ENCODE measurements around the gene PFN2. TPM values are rescaled to one million over a fixed set of nuclear protein-coding genes. Genes with fewer than 3 reads are reported as not detected.
"Not testable (repeated sequence)": the region's sequence is repeated elsewhere in the genome, so short reads cannot be mapped to it uniquely, and the experiment has no call there.

PFN2 gene
- polyA plus RNA-seq, 1 donor = 124 TPM

DNA sequence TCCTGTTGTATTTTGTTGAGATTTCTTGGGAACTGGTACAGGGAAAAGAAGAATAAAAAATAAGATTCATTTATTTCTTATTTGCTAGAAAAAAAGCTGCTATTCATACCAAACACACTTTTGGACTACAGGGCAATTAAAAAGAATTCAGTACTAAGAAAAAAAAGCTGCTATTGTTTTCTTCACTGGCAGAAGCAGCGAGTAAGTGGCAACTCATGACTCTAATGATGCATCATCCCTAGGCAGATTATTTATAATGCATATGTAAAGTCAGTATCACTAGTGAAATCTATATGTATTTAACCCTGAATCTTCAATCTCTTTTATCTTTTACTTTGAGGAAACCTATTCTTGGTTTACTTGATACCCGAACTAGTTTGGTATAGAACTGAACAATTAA, 15.2 kb downstream of the PFN2 start:
- no peak for DNase-seq
- Histone ChIP-seq H3K9me3 (ENCODE audit: control insufficient read depth, low read depth, low read length) (no peaks in the 10 kb centered on the region), H3K4me1 (ENCODE audit: control insufficient read depth, insufficient read depth, low read length) (peaks cover 16% of the 10 kb centered on the region), H3K4me3 (ENCODE audit: low read length) (no peak overlapping the region), H3K27ac (ENCODE audit: low read length) (no peak overlapping the region), H3K36me3 (ENCODE audit: control insufficient read depth, insufficient read depth, low read length) (peaks cover 6% of the 10 kb centered on the region), H3K27me3 (ENCODE audit: control insufficient read depth, insufficient read depth, low read length) (no peaks in the 10 kb centered on the region)
- WGBS (ENCODE audit: insufficient coverage, low lambda C conversion rate) = 100% methylated on average over 1 of the region's 2 CpGs

DNA sequence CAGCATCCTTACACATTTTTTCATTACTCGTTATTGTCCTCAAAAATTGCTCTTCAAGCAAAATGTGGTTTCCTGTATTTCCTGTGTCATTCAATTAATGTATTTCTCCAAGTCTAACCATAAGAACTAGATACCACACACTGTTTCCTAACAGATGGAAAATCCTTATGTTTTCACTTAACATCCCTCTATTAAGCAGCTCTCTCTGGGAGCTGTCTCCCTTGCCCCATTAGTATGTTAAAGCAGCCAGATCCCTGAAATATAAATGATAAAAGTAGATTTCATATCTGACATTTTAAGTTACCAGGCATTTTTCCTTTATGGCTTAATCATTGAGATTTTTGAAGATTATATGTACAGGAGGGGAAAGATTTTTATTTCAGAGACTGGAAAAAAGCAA, 15.9 kb downstream of the PFN2 start:
- Histone ChIP-seq H3K9me3 (ENCODE audit: control insufficient read depth, low read depth, low read length) (no peaks in the 10 kb centered on the region), H3K4me1 (ENCODE audit: control insufficient read depth, insufficient read depth, low read length) (peaks cover 16% of the 10 kb centered on the region), H3K4me3 (ENCODE audit: low read length) (no peak overlapping the region), H3K36me3 (ENCODE audit: control insufficient read depth, insufficient read depth, low read length) (peaks cover 9% of the 10 kb centered on the region), H3K27ac (ENCODE audit: low read length) (no peak overlapping the region), H3K27me3 (ENCODE audit: control insufficient read depth, insufficient read depth, low read length) (no peaks in the 10 kb centered on the region)
- 71% methylated on average over 1 of the region's 1 CpG for WGBS (ENCODE audit: insufficient coverage, low lambda C conversion rate)
- DNase-seq = no peak

GRCh38 chr3:149949181-149949580, 21.5 kb downstream of the PFN2 start:
- DNase-seq = no peak

DNA sequence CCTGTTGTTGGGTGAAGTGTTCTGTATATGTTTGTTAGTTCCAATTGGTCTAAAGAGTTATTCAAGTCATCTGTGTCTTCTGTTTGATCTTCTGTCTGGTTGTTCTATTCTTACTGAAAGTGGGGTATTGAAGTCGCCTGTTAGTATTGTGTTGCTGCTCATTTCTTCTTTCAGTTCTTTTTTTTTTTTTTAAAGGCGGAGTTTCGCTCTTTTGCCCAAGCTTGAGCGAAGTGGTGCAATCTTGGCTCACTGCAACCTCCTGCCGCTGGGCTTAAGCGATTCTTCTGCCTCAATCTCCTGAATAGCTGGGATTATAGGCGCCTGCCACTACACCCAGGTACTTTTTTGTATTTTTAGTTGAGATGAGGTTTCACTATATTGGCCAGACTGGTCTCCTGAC, 23.5 kb downstream of the PFN2 start:
- DNase-seq = no peak
- Histone ChIP-seq H3K4me3 (ENCODE audit: low read length) (no peak overlapping the region), H3K27me3 (ENCODE audit: control insufficient read depth, insufficient read depth, low read length) (no peaks in the 10 kb centered on the region), H3K27ac (ENCODE audit: low read length) (no peak overlapping the region), H3K4me1 (ENCODE audit: control insufficient read depth, insufficient read depth, low read length) (no peaks in the 10 kb centered on the region), H3K9me3 (ENCODE audit: control insufficient read depth, low read depth, low read length) (peaks cover 3% of the 10 kb centered on the region), H3K36me3 (ENCODE audit: control insufficient read depth, insufficient read depth, low read length) (peaks cover 9% of the 10 kb centered on the region)
- no CpG with 5 or more reads among the region's 7 CpGs for WGBS (ENCODE audit: insufficient coverage, low lambda C conversion rate)

More at GRCh38 chr3:149949181-149949580, 21.5 kb downstream of the PFN2 start:
- H3K36me3 ChIP-seq (ENCODE audit: control insufficient read depth, insufficient read depth, low read length) = peaks cover 9% of the 10 kb centered on the region
- no peaks in the 10 kb centered on the region for H3K27me3 ChIP-seq (ENCODE audit: control insufficient read depth, insufficient read depth, low read length)
- no peak overlapping the region for H3K4me3 ChIP-seq (ENCODE audit: low read length)
- peaks cover 3% of the 10 kb centered on the region for H3K9me3 ChIP-seq (ENCODE audit: control insufficient read depth, low read depth, low read length)
- WGBS (ENCODE audit: insufficient coverage, low lambda C conversion rate) = no CpG with 5 or more reads among the region's 2 CpGs
- no peak overlapping the region for H3K27ac ChIP-seq (ENCODE audit: low read length)
- no peaks in the 10 kb centered on the region for H3K4me1 ChIP-seq (ENCODE audit: control insufficient read depth, insufficient read depth, low read length)

DNA sequence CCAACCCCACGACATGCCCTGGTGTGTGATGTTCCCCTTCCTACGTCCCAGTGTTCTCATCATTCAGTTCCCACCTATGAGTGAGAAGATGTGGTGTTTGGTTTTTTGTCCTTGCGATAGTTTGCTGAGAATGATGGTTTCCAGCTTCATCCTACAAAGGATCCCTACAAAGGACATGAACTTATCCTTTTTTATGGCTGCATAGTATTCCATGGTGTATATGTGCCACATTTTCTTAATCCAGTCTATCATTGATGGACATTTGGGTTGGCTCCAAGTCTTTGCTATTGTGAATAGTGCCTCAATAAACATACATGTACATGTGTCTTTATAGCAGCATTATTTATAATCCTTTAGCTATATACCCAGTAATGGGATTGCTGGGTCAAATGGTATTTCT, 26.7 kb downstream of the PFN2 start:
- DNase-seq; H3K4me1 ChIP-seq (ENCODE audit: control insufficient read depth, insufficient read depth, low read length): not testable (repeated sequence)
- no CpG with 5 or more reads among the region's 3 CpGs for WGBS (ENCODE audit: insufficient coverage, low lambda C conversion rate)

GRCh38 chr3:149942409-149942808, 28.3 kb downstream of the PFN2 start:
- no peak for DNase-seq
- H3K27ac ChIP-seq (ENCODE audit: low read length) = no peak overlapping the region
- H3K4me1 ChIP-seq (ENCODE audit: control insufficient read depth, insufficient read depth, low read length) = no peaks in the 10 kb centered on the region
- no peaks in the 10 kb centered on the region for H3K36me3 ChIP-seq (ENCODE audit: control insufficient read depth, insufficient read depth, low read length)
- no peak overlapping the region for H3K4me3 ChIP-seq (ENCODE audit: low read length)
- peaks cover 3% of the 10 kb centered on the region for H3K9me3 ChIP-seq (ENCODE audit: control insufficient read depth, low read depth, low read length)
- no peaks in the 10 kb centered on the region for H3K27me3 ChIP-seq (ENCODE audit: control insufficient read depth, insufficient read depth, low read length)

More for the DNA sequence above, 26.7 kb downstream of the PFN2 start:
- H3K4me3 ChIP-seq (ENCODE audit: low read length); H3K9me3 ChIP-seq (ENCODE audit: control insufficient read depth, low read depth, low read length); H3K36me3 ChIP-seq (ENCODE audit: control insufficient read depth, insufficient read depth, low read length); H3K27ac ChIP-seq (ENCODE audit: low read length); H3K27me3 ChIP-seq (ENCODE audit: control insufficient read depth, insufficient read depth, low read length): not testable (repeated sequence)

DNA sequence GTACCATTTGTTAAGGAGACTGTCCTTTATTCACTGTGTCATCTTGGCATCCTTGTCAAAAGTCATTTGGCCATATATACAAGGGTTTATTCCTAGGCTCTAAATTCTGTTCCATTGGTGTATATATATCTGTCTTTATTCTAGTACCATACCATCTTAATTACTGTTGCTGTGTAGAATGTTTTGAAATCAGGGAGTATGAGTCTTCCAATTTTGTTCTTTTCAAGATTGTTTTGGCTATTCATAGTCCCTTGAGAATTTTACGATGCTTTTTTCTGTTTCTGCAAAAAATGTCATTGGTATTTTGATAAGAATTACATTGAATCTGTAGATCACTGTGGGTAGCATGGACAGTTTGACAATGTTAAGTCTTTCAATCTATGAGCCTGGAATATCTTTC, 28.7 kb downstream of the PFN2 start:
- peaks cover 3% of the 10 kb centered on the region for H3K9me3 ChIP-seq (ENCODE audit: control insufficient read depth, low read depth, low read length)

GRCh38 chr3:149941186-149941585, 29.5 kb downstream of the PFN2 start:
- Histone ChIP-seq H3K9me3 (ENCODE audit: control insufficient read depth, low read depth, low read length) (peaks cover 3% of the 10 kb centered on the region), H3K27ac (ENCODE audit: low read length) (no peak overlapping the region), H3K4me1 (ENCODE audit: control insufficient read depth, insufficient read depth, low read length) (no peaks in the 10 kb centered on the region), H3K4me3 (ENCODE audit: low read length) (no peak overlapping the region), H3K36me3 (ENCODE audit: control insufficient read depth, insufficient read depth, low read length) (no peaks in the 10 kb centered on the region), H3K27me3 (ENCODE audit: control insufficient read depth, insufficient read depth, low read length) (no peaks in the 10 kb centered on the region)
- no peak for DNase-seq
- WGBS (ENCODE audit: insufficient coverage, low lambda C conversion rate) = 96% methylated on average over 2 of the region's 2 CpGs

More for the DNA sequence above, 28.7 kb downstream of the PFN2 start:
- WGBS (ENCODE audit: insufficient coverage, low lambda C conversion rate) = 100% methylated on average over 1 of the region's 1 CpG
- Histone ChIP-seq H3K27ac (ENCODE audit: low read length) (no peak overlapping the region), H3K36me3 (ENCODE audit: control insufficient read depth, insufficient read depth, low read length) (no peaks in the 10 kb centered on the region), H3K4me1 (ENCODE audit: control insufficient read depth, insufficient read depth, low read length) (no peaks in the 10 kb centered on the region), H3K4me3 (ENCODE audit: low read length) (no peak overlapping the region), H3K27me3 (ENCODE audit: control insufficient read depth, insufficient read depth, low read length) (no peaks in the 10 kb centered on the region)
- no peak for DNase-seq

DNA sequence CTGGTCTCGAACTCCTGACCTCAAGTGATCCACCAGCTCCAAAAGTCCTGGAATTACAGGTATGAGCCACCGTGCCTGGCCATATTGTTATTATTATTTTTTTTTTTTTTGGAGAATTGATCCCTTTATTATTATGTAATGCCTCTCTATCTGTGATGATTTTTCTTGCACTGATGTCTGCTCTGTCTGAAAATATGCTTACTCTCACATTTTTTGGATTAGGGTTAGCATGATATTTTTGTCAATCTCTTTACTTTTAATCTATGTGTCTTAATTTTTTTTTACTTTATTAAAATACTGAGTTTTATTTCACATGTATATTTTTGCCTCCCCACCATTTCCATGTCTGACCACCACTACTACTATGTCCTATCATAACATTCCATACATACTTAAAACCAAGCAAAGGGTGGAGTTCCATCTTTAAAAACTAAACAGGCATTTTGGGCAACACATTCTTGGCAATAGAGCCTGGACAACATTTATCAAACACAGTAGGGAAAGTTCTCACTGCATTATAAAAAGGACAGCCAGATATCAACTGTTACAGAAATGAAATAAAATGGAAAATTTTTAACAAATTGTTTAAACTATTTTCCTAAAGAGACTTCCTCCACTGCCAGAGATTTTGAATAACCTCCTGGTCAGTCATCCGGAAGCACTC, 32.2 kb downstream of the PFN2 start:
- 80% methylated on average over 1 of the region's 3 CpGs for WGBS (ENCODE audit: insufficient coverage, low lambda C conversion rate)
- H3K4me1 ChIP-seq (ENCODE audit: control insufficient read depth, insufficient read depth, low read length) = not testable (repeated sequence)

DNA sequence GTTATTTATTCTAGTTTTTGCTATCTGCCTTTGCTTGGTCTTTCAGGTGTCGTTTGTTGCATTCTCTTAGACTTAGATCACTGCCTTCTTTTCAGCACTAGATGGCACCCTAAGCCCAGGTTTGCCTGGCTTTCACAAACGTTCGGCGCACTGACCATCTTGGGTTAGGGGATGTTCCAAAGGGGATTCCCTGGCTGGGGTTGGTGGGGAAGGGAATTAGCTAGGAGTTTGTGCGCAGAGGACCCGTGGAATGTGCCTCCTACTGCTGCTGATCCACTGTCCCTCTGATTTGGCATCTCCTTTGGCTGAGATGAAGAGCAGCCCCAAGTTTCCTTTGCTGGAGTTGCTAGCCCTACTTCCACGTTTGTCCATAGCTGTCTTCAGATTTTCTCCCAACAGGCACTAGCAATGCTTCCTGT, 33.9 kb downstream of the PFN2 start:
- H3K4me1 ChIP-seq (ENCODE audit: control insufficient read depth, insufficient read depth, low read length) = no peaks in the 10 kb centered on the region
- H3K4me3 ChIP-seq (ENCODE audit: low read length) = no peak overlapping the region
- no peaks in the 10 kb centered on the region for H3K27me3 ChIP-seq (ENCODE audit: control insufficient read depth, insufficient read depth, low read length)
- peaks cover 3% of the 10 kb centered on the region for H3K9me3 ChIP-seq (ENCODE audit: control insufficient read depth, low read depth, low read length)
- WGBS (ENCODE audit: insufficient coverage, low lambda C conversion rate) = no CpG with 5 or more reads among the region's 7 CpGs
- DNase-seq = peak; percentile 23 to 34
- peaks cover 6% of the 10 kb centered on the region for H3K36me3 ChIP-seq (ENCODE audit: control insufficient read depth, insufficient read depth, low read length)
- H3K27ac ChIP-seq (ENCODE audit: low read length) = no peak overlapping the region

More for the DNA sequence above, 32.2 kb downstream of the PFN2 start:
- not testable (repeated sequence) for H3K36me3 ChIP-seq (ENCODE audit: control insufficient read depth, insufficient read depth, low read length); H3K27ac ChIP-seq (ENCODE audit: low read length); H3K27me3 ChIP-seq (ENCODE audit: control insufficient read depth, insufficient read depth, low read length); H3K9me3 ChIP-seq (ENCODE audit: control insufficient read depth, low read depth, low read length); H3K4me3 ChIP-seq (ENCODE audit: low read length); DNase-seq

- H3K9me3 ChIP-seq (ENCODE audit: control insufficient read depth, low read depth, low read length) = peaks cover 3% of the 10 kb centered on the region
- no peak for DNase-seq
- H3K4me1 ChIP-seq (ENCODE audit: control insufficient read depth, insufficient read depth, low read length) = no peaks in the 10 kb centered on the region
- peaks cover 6% of the 10 kb centered on the region for H3K36me3 ChIP-seq (ENCODE audit: control insufficient read depth, insufficient read depth, low read length)
- H3K4me3 ChIP-seq (ENCODE audit: low read length) = no peak overlapping the region
- H3K27ac ChIP-seq (ENCODE audit: low read length) = no peak overlapping the region
- H3K27me3 ChIP-seq (ENCODE audit: control insufficient read depth, insufficient read depth, low read length) = no peaks in the 10 kb centered on the region
These were observed 36.2 kb downstream of the PFN2 start for GRCh38 chr3:149934524-149934923.

Data from large intestine (tissue), 3 donors.